HepG2 (cell line): ENCODE data around the gene RNF114. TPM values are rescaled to one million over a fixed set of nuclear protein-coding genes. Genes with fewer than 3 reads are reported as not detected.

Experiments
- ARNTL ChIP-seq: sonication (generic); formaldehyde crosslinking; IDR thresholded peaks from 2 replicates; pipeline ENCODE4 v1.4.0; 2020; ENCODE audit warnings: mild to moderate bottlenecking, missing genetic modification reagents
- CEBPG ChIP-seq: IDR thresholded peaks from 2 replicates; pipeline ENCODE4 v1.6.1; 2016
- CHD2 ChIP-seq: IDR thresholded peaks from 2 replicates; pipeline ENCODE4 v1.6.1; 2011; ENCODE audit warnings: low read depth, low read length, improper control_type of control experiment
- IKZF4 ChIP-seq: sonication (generic); formaldehyde crosslinking; IDR thresholded peaks from 2 replicates; pipeline ENCODE4 v1.5.1; 2020; ENCODE audit warnings: borderline replicate concordance, mild to moderate bottlenecking, low read depth, missing genetic modification reagents; ENCODE audit errors: not compliant biosample characterization
- MED8 ChIP-seq: sonication (generic); formaldehyde crosslinking; IDR thresholded peaks from 2 replicates; pipeline ENCODE4 v1.8.1; 2023; ENCODE audit warnings: mild to moderate bottlenecking, missing genetic modification reagents; ENCODE audit not compliant: insufficient replicate concordance
- MEF2D ChIP-seq: sonication (generic); formaldehyde crosslinking; IDR thresholded peaks from 2 replicates; pipeline ENCODE4 v1.5.1; 2020; ENCODE audit warnings: mild to moderate bottlenecking, missing genetic modification reagents
- MTF1 ChIP-seq: sonication (generic); formaldehyde crosslinking; IDR thresholded peaks from 2 replicates; pipeline ENCODE4 v1.5.0; 2020; ENCODE audit warnings: missing genetic modification reagents
- PCBP2 ChIP-seq: fragments of 200-400 bp; formaldehyde crosslinking; optimal IDR thresholded peaks from 2 replicates; pipeline ENCODE3; 2018; ENCODE audit warnings: low read length, low read depth; ENCODE audit not compliant: poor library complexity, severe bottlenecking
- PHF8 ChIP-seq: sonication (generic); formaldehyde crosslinking; IDR thresholded peaks from 2 replicates; pipeline ENCODE4 v1.5.0; 2020; ENCODE audit warnings: missing genetic modification reagents
- PLRG1 ChIP-seq: fragments of 450-650 bp; conservative IDR thresholded peaks from 2 replicates; pipeline ENCODE4 v1.6.1; 2016
- RARG ChIP-seq: sonication (generic); formaldehyde crosslinking; IDR thresholded peaks from 2 replicates; pipeline ENCODE4 v1.4.0; 2020; ENCODE audit warnings: low read depth, mild to moderate bottlenecking, missing genetic modification reagents
- RBAK ChIP-seq: sonication (generic); formaldehyde crosslinking; IDR thresholded peaks from 2 replicates; pipeline ENCODE4 v1.5.1; 2020; ENCODE audit warnings: mild to moderate bottlenecking, missing genetic modification reagents
- REL ChIP-seq: sonication (generic); formaldehyde crosslinking; conservative IDR thresholded peaks from 2 replicates; pipeline ENCODE4 v1.8.0; 2022; ENCODE audit warnings: mild to moderate bottlenecking, missing genetic modification reagents, moderate library complexity
- TAF1 ChIP-seq: sonication (generic); formaldehyde crosslinking; IDR thresholded peaks from 2 replicates; pipeline ENCODE4 v1.4.0; 2020; ENCODE audit warnings: missing genetic modification reagents
- ZIK1 ChIP-seq: sonication (generic); formaldehyde crosslinking; IDR thresholded peaks from 2 replicates; pipeline ENCODE4 v1.5.0; 2020; ENCODE audit warnings: mild to moderate bottlenecking, low read depth, missing genetic modification reagents, borderline replicate concordance
- ZNF33B ChIP-seq: sonication (generic); formaldehyde crosslinking; IDR thresholded peaks from 2 replicates; pipeline ENCODE4 v1.5.1; 2020; ENCODE audit warnings: mild to moderate bottlenecking, missing genetic modification reagents
- ZNF703 ChIP-seq: sonication (generic); formaldehyde crosslinking; IDR thresholded peaks from 2 replicates; pipeline ENCODE4 v1.5.1; 2020; ENCODE audit warnings: missing genetic modification reagents, mild to moderate bottlenecking, moderate library complexity, borderline replicate concordance
- polyA plus RNA-seq, 8 experiments: library from polyadenylated mRNA; depleted of rRNA in 3 of 8; stranded (reverse) in 7 of 8; unstranded in 1 of 8; fragments of >200 nt; fragmentation: Illumina TruSeq in 4 of 8; extraction: Trizol in 4 of 8; gene quantifications; 2 replicates each; pipeline versions ENCODE4 v1.2.1 to v1.2.3, GENCODE V29; 2011 to 2016; ENCODE audit warnings: low read depth in 4 of 8, missing spikeins in 1 of 8, mixed read lengths in 1 of 8; ENCODE audit not compliant: insufficient read depth in 1 of 8
- total RNA-seq, 5 experiments: library from RNA; depleted of rRNA; stranded (reverse); fragments of >200 nt; fragmentation: Illumina TruSeq; extraction: Trizol; gene quantifications; 2 replicates each; pipeline ENCODE4 v1.2.3, GENCODE V29; 2016; ENCODE audit warnings: low read depth in 1 of 5
- TF ChIP-seq, protein P1 (sequence below): sonication (generic); formaldehyde crosslinking; IDR thresholded peaks from 2 replicates; pipeline ENCODE4 v1.5.0; 2020; ENCODE audit warnings: missing genetic modification reagents, mild to moderate bottlenecking, borderline replicate concordance
- TF ChIP-seq, protein P2 (sequence below): sonication (generic); formaldehyde crosslinking; IDR thresholded peaks from 2 replicates; pipeline ENCODE4 v1.5.0; 2020; ENCODE audit warnings: missing genetic modification reagents
- TF ChIP-seq, protein P3 (sequence below): sonication (generic); formaldehyde crosslinking; IDR thresholded peaks from 2 replicates; pipeline ENCODE4 v1.4.0; 2020; ENCODE audit warnings: missing genetic modification reagents
- TF ChIP-seq, protein P4 (sequence below): sonication (generic); formaldehyde crosslinking; IDR thresholded peaks from 2 replicates; pipeline ENCODE4 v1.8.0; 2022; ENCODE audit warnings: mild to moderate bottlenecking, missing genetic modification reagents
- TF ChIP-seq, protein P5 (sequence below): IDR thresholded peaks from 2 replicates; pipeline ENCODE4 v1.6.1; 2016; ENCODE audit warnings: low read depth, borderline replicate concordance
- TF ChIP-seq, protein P6 (sequence below): sonication (generic); formaldehyde crosslinking; IDR thresholded peaks from 2 replicates; pipeline ENCODE4 v1.5.1; 2020; ENCODE audit warnings: missing genetic modification reagents, mild to moderate bottlenecking, borderline replicate concordance

RNF114 gene
- total and polyA plus RNA-seq, 2 of the 13 experiments (the other 11 are each of a cell fraction or from before 2014, with no cell fraction given), result 119 to 126 TPM

DNA sequence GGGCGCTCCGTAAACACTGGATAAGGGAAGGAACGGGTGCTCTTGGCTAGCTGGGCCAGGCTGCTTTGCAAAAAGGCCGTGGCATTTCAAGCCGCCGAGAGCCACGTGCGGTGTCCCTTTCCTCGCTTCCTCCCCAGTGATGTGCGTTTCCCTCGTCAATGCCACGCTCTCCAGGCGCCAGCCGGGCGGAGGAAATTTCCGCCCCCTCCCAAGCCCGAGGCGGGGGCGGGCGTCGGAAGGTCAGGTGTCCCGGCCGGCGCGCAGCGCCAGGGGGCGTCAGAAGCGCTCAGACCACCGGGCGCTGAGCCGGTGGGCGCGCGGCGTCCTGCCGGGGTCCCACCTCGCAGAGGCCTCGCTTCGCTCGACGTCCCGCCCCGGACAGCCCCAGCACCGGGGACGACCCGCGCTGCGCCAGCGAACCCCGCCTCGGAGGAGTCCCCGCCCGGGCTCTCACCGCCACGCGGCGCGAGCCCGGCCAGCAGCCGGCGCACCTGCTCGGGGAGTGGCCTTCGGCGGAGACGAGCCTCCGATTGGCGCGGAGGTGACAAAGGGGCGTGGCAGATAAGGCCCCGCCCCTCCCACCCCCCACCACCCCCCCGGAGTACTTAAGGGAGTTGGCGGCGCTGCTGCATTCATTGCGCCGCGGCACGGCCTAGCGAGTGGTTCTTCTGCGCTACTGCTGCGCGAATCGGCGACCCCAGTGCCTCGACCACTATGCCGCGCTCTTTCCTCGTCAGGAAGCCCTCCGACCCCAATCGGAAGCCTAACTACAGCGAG is 46.3 kb downstream of the RNF114 start, which contains the start of gene SNAI1 (continued):
- TF ChIP-seq MED8 (CRISPR knock-in tag) (peak; percentile 86), MEF2D (CRISPR knock-in tag) (peak; percentile 28; the same call in 1 of the 2 replicates), MTF1 (CRISPR knock-in tag) (peak; percentile 97), ZNF33B (CRISPR knock-in tag) (no peak; the same call in 1 of the 2 replicates), ARNTL (CRISPR knock-in tag) (peak; percentile 56), IKZF4 (CRISPR knock-in tag) (no peak), PLRG1 (no peak), REL (CRISPR knock-in tag) (peak; percentile 98), CHD2 (no peak), TAF1 (CRISPR knock-in tag) (peak; percentile 95), ZNF703 (0 out of 2 replicates have a peak, but pooled peaks have one; percentile 29), CEBPG (0 out of 2 replicates have a peak, but pooled peaks have one; percentile 36), PHF8 (CRISPR knock-in tag) (peak; percentile 78), ZIK1 (CRISPR knock-in tag) (peak; percentile 94), RARG (CRISPR knock-in tag) (no peak), PCBP2 (no peak), RBAK (CRISPR knock-in tag) (0 out of 2 replicates have a peak, but pooled peaks have one; percentile 10)
- TF ChIP-seq, protein P1, sequence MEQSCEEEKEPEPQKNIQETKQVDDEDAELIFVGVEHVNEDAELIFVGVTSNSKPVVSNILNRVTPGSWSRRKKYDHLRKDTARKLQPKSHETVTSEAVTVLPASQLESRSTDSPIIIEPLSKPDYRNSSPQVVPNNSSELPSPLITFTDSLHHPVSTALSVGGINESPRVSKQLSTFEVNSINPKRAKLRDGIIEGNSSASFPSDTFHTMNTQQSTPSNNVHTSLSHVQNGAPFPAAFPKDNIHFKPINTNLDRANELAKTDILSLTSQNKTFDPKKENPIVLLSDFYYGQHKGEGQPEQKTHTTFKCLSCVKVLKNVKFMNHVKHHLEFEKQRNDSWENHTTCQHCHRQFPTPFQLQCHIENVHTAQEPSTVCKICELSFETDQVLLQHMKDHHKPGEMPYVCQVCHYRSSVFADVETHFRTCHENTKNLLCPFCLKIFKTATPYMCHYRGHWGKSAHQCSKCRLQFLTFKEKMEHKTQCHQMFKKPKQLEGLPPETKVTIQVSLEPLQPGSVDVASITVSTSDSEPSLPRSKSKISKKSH (CRISPR knock-in tag), result peak; percentile 95; the same call in 1 of the 2 replicates
- TF ChIP-seq, protein P2, sequence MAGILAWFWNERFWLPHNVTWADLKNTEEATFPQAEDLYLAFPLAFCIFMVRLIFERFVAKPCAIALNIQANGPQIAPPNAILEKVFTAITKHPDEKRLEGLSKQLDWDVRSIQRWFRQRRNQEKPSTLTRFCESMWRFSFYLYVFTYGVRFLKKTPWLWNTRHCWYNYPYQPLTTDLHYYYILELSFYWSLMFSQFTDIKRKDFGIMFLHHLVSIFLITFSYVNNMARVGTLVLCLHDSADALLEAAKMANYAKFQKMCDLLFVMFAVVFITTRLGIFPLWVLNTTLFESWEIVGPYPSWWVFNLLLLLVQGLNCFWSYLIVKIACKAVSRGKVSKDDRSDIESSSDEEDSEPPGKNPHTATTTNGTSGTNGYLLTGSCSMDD, result peak; percentile 92
- TF ChIP-seq, protein P3, sequence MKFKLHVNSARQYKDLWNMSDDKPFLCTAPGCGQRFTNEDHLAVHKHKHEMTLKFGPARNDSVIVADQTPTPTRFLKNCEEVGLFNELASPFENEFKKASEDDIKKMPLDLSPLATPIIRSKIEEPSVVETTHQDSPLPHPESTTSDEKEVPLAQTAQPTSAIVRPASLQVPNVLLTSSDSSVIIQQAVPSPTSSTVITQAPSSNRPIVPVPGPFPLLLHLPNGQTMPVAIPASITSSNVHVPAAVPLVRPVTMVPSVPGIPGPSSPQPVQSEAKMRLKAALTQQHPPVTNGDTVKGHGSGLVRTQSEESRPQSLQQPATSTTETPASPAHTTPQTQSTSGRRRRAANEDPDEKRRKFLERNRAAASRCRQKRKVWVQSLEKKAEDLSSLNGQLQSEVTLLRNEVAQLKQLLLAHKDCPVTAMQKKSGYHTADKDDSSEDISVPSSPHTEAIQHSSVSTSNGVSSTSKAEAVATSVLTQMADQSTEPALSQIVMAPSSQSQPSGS (CRISPR knock-in tag), result peak; percentile 78; the same call in 1 of the 2 replicates
- TF ChIP-seq, protein P4, sequence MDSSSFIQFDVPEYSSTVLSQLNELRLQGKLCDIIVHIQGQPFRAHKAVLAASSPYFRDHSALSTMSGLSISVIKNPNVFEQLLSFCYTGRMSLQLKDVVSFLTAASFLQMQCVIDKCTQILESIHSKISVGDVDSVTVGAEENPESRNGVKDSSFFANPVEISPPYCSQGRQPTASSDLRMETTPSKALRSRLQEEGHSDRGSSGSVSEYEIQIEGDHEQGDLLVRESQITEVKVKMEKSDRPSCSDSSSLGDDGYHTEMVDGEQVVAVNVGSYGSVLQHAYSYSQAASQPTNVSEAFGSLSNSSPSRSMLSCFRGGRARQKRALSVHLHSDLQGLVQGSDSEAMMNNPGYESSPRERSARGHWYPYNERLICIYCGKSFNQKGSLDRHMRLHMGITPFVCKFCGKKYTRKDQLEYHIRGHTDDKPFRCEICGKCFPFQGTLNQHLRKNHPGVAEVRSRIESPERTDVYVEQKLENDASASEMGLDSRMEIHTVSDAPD, result no peak
- TF ChIP-seq, protein P5, sequence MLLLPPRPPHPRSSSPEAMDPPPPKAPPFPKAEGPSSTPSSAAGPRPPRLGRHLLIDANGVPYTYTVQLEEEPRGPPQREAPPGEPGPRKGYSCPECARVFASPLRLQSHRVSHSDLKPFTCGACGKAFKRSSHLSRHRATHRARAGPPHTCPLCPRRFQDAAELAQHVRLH (CRISPR knock-in tag), result peak; percentile 87; the same call in 1 of the 2 replicates
- TF ChIP-seq, protein P6, sequence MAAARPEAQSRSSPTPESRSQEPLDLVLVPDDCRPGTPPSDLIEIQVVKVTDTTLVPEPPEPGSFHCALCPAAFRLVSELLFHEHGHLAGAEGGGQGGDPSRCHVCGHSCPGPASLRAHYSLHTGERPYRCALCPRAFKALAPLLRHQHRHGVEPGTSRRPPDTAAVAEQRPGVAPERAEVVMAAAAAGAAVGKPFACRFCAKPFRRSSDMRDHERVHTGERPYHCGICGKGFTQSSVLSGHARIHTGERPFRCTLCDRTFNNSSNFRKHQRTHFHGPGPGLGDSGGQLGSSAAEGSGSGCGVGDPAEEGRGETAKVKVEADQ, result no peak; the same call in 1 of the 2 replicates
